Testis (tissue), 2 donors: ENCODE data around the gene DMPK.

Experiments
- CTCF ChIP-seq, 3 experiments: fragments of 450-650 bp in 2 of 3; fragments of 200-600 bp in 1 of 3; sonication (generic) in 1 of 3; IDR thresholded peaks; one replicate each; pipeline ENCODE4 v1.5.1; 2016 to 2019; ENCODE audit warnings: antibody characterized with exemption in 3 of 3, mild to moderate bottlenecking in 2 of 3, moderate library complexity in 1 of 3
- POLR2A ChIP-seq: fragments of 450-650 bp; IDR thresholded peaks from one replicate; pipeline ENCODE4 v1.6.1; 2017; ENCODE audit warnings: antibody characterized with exemption, mild to moderate bottlenecking, moderate library complexity

- TF ChIP-seq CTCF (IDR thresholded peaks at IDR 0.05) (no peak), POLR2A (no peak)
Observed at GRCh38 chr19:45747513-45747912, 34.8 kb downstream of the DMPK start.
